Fibroblast of gingiva (primary cell): ENCODE data around the gene KDM7A.

Source experiments
- DNase-seq: peaks from one replicate; pipeline ENCODE4 v3.0.0-alpha.2; 2011; ENCODE audit warnings: low read depth

KDM7A gene

DNA sequence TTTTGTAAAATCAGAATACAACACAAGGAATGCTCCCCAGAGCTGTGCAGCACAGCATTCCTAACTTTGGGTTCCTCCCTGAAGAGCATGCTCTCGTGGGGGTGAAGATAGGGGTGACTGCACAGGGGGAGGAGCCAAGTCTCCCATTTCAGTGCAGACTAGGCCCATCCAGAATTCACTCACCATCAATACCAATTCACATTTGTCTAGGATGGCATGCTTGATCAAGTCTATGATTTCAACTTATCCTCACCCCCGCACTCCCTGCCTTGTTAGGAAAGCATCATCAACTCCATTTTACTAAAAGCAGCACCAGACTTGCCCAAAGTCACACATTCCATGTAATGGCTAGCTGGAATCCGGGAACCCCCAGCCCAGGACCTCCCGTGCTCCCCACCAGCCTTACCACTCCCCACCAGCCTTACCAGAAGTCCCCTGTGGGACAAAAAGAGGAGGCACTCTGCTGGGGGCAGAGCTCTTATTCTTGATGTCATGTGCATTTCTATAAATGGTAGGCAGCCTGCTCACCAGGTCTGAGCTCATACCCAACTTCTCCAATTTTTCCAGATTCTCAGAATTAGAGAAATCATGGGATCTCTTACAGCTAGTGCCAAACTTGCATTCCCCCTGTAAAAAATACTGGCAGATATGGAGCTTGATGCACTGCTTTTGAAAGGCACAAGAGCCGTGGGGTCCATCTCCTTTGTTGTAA lies 120.2 kb downstream of the KDM7A start:
- DNase-seq = no peak

DNA sequence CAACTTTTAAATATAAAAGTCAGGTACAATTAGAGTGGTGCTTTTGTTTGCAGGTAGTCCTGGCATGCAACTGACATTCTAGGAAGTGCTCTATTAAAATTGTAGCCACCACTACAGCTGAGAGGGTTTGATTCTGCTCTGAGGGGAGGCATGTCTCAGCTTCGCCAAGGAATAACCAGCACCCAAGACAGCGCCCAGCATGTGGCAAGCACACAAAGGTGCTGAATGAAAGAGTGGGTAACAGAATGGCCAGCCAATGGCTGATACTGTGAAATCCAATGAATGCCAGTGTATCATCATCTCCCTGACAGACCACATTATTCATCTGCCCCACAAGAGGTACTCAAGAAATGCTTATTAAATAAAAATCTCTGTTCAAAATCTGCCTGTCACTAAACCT lies 121.0 kb downstream of the KDM7A start:
- DNase-seq = no peak

DNA sequence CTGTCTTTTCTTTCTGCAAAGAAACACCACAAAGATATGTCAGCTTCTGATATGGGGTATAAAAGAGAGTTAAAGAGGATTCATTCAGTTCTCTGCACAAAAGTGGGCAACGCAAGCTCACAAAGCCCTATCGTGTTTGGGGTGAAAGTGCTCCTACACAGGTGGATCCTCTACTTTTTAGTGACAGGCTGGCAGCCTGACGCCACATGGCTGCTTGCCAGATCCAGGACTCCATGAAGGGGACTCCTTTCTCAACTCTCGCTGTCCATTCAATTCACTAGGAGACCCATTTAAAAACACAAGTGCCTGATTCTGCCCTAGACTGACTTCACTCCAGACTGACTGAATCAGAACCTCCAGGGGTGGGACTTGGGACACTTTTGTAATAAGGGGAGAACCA lies 122.0 kb downstream of the KDM7A start:
- no peak for DNase-seq

DNA sequence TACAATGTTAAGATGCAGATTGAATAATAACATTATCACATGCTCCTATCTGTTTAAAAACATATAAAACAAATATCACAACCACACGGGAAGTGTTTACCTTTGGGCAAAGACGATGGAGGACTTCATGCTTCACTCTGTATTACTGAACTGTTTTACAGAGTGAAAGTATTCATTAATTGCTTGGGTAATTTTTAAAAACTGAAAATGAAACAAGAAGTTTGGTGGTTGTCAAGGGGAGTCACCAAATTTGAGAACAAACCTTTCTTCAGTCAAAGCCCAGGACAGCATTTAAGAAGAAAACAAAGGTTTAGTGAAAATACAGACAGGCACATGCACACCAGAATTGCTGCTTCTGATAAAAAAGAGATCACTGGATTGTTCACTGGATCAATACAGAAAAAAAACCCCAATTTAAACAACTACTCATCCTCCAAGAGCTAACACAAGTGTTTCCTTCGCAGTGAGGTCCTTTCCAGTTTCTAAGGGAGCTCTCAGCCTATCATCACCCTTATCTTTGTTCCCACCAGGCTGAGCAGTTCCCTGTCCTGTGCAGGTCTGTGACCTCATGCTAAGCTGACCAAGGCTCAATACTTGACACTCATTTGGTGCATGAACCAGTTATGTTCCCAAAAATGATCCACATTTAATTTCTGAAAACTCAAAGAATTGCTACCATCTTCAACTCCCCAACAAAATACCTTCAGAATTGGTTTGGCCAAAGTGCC lies 122.8 kb downstream of the KDM7A start:
- no peak for DNase-seq

DNA sequence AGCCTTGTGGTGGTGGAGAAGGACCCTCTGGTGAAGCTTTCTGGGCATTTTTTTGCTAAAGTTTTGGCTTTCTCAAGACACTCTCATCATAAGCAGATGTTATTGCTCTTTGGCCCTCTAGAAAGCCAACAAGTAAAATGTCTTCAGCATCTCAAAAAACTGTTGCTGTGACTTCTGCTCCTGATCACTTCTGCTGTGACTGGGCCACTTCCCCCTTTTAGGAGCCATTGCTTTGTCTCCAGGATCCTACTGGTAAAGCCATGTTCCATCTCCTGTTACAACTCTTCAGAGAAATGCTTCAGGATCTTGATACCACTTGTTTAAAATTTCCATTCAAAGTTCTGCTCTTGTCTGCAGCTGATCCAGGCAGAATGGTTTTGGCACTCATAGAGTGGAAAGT lies 125.0 kb downstream of the KDM7A start:
- no peak for DNase-seq

DNA sequence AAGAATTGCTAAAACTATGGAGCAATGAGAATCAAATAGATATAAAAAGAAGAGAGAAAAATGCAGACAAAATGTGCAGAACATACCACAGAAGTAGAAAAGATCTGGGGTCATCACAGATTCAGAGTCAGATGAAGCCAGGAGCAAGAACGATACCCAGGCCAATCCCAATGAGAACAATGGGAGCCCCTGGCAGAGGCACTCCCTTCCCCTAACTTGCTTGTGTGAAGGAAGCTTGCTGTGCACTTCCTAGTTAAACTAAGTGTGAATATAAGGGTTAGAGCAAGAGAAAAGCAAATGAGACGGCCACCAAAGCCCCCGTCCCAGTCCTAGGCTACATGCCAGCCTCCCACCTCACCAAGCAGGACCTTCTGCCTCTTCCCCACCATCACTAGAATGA lies 126.7 kb downstream of the KDM7A start:
- no peak for DNase-seq

DNA sequence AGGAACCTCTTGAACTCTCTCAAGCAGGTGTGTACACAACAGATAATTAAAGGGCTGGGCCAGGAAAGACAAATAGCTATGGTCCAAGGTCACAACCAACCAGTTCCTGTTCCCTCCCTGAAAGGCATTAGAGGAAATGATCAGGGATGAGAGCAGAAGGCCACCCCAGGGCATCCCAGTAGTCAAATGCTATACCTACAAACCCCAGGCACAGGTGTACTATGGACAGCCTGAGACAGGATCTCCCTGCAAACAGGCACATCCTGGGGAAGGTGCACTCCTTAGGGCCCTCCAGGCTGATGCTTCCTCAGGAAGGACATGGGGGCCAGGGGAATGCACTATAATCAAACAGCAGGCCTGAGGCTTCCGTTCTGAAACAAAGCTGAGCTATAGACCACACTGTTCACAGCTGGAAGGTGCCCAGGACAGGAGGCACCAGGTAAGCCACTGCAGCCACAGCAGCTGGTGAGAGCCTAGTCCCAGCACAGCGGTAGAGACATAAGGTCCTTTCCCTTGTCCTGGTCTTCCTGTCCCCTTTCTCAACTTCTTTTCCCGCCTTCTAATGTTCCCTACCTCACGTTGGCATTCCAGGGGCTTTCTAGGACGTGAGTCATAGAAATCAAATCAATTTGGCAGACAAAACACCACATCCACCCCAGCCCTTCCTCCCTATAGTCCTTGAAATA lies 127.3 kb downstream of the KDM7A start:
- no peak for DNase-seq

DNA sequence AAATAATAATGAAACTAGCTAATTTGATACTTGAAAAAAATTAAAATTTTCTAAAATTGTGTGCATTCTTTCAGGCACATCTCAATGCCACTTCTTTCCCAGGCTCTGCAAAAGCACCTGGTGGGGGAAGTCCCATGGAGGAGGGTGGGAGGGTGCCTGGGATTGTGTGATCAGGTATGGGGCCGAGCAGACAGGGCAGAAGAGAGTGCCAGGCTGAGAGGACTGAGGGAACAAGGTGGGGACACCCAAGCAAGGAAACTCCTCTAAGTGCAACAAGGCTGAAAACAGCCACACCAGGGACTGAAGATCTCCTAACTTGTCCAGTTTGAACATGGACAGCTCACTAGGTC lies 127.8 kb downstream of the KDM7A start:
- no peak for DNase-seq

DNA sequence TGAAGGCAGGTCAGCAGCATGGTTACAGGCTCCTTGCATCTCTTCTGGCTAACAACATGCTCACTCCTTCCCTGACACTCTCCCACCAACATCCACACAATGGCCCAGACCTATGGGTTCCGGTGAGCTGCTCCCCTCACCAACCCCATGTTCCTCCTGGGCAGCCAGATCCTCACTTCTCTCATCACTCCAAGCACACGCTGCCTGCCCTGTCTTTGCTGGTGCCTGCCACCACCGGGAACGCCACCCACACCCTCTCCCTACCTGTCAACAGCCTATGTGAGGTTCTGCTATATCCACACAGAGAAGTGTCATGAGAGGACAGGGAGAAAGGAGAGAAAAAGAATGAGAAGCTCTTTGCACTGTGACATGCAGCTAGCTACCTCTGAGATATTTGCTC lies 128.6 kb downstream of the KDM7A start:
- DNase-seq = no peak

DNA sequence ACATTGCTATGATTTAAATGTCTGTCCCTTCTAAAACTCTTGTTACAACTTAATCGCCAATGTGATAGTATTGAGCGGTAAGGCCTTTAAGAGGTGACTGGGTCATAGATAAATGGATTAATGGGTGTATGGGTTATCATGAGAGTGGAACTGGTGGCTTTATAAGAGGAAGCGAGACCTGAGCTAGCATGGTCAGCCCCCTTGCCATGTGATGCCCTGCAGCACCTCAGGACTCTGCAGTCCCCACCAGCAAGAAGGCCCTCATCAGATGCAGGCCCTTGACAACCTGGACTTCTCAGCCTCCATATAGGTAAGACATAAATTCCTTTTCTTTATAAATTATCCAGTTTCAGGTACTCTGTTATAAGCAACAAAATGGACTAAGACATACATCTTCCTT lies 129.6 kb downstream of the KDM7A start:
- no peak for DNase-seq

DNA sequence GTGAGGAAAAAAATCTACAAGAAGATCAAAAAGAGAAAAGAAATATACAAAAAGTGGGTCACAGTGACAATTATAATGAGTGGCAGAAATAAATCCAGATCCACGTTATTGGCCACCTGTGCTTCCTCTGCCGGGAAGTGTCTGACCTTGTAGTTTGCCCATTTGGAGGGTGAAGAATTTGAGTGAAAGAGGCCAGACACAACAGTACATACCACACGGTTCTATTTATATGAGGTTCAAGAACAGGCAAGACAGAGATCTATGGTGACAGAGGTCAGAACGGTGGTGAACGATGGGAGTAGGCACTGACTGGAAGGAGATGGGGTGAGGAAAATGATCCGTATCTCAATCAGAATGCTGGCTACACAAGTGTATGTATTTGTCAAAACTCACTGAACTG lies 131.1 kb downstream of the KDM7A start:
- DNase-seq = no peak

DNA sequence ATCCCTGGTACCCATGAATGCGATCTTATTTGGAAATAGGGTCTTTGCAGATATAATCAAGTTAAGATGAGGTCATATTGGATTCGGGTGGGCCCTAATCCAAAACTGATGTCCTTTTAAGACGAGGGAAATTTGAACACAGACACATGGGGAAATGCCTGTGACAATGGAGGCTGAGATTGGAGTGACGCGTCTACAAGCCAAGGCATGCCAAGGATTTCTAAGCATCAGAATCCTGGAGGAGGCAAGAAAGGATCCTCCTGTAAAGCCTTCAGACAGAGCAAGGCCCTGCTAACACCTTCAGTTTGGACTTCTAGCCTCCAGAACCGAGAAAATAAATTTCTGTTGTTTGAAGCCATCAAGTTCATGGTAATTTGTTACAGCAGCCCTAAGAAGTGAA lies 132.5 kb downstream of the KDM7A start:
- DNase-seq = no peak

DNA sequence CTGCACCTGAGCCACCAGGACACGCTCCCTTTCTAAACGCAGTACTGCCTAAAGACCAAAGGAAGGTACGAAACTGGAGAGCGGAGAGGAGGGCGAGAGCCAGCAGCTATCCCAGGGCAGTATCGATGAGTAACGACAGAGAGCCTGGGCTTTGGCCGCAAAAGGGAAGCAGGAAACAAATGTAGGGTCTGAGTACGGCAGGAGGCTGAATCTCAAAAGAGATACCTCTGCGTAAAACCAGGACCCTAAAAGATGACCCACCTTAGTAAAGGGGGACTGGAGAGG lies 134.5 kb downstream of the KDM7A start:
- no peak for DNase-seq

DNA sequence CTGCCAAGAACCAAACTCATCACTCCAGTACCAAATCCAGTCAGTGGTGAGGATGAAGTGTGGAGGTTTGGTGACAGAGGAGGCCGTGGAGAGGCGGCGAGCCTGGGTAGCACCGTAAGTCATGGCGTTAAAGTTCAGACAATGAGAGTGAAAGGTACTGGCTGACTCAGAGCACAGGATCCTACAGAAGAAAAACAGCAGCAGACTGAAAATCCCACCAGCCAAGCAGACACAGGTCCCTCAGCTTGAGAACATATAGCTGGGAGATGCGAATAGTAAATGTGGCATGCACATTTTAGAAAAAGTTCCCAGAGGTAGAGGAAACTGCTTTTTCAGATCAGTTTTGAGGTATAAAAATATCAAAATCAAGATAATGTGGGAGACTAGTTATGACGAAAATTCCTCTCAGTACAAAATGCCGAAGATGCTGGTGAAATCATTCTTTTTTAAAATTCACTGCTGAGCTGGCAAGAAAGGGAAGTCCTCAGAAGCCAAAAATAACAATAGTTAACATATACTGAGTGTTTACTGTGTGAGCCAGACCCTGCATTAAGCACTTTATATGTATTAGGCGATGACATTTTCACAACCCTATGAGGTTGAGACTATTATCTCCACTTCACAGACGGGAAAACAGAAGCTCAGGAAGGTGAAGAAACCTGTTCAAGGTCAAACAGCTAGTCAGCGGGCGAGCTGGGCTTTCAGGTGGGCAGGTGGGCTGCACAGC lies 135.0 kb downstream of the KDM7A start:
- no peak for DNase-seq

DNA sequence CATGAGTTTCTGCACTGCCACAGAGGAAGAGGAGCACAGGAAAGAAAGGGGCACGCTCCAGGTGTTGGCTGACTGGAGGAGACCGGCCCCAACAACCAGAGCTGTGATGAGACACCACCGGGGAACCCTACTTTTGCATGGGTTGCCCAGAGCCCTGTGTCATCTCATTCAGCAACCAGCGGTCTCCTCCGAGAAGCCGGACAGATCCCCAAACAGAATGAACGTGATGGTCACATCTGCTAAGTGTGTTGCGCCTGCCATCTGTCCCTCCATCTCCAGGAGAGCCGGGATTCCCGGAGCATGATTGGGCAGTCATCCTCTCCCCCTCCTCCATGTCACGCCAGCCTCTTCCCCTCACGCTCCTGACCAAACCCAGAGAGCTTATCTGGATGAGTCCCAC lies 136.9 kb downstream of the KDM7A start:
- DNase-seq = no peak

DNA sequence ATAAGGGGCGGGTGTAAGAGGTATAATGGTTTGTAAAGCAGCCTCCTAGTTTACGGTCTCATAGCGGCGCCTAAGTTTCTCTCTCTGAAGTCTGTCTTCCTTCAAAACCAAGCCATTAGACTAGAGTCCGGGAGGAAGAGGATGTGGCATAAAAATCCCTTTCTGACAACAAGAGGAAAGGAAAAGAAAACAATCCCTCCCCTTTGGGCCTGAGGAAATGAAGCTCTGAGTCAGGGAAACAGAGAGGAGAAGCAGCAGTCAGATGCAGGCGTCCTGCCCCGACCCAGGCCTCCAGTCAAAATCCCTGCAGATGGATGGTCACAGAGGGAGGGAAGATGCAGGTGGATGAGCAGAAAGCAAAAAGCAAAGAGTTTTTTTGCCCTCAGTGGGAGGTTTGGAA lies 137.7 kb downstream of the KDM7A start:
- DNase-seq = no peak

DNA sequence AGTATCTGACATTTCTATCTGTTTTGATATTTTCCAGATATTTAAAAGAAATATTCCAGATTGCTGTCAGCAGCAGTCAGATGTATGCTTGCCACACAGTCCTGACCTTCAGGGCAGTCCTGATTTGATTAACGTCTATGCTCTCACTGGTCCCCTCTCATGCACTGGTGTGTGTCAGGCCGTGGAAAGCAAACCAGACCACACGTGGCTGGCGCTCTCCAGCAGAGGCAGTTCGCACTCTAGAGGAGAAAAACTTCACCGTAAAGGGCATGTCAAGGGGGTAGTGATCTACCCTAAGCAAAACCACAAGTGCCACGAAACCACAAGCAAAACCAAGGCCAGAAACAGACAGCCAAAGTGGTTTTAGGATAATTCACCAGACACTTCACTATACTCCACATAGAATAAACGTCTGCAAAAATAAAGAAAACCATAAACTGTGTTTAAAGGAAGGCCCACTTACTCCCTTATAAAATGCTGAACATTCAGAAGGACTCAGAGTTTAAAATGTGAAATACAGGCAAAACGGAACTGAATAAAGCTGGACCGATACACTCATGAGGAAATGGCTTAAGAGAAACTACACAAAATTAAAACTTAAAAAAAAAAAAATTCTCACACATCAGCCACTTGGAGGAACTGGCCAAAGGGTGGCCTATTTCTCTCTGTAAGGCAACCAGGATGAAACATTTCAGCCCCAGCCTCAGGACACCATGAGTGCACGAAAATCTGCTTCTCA lies 140.4 kb downstream of the KDM7A start:
- DNase-seq = no peak

DNA sequence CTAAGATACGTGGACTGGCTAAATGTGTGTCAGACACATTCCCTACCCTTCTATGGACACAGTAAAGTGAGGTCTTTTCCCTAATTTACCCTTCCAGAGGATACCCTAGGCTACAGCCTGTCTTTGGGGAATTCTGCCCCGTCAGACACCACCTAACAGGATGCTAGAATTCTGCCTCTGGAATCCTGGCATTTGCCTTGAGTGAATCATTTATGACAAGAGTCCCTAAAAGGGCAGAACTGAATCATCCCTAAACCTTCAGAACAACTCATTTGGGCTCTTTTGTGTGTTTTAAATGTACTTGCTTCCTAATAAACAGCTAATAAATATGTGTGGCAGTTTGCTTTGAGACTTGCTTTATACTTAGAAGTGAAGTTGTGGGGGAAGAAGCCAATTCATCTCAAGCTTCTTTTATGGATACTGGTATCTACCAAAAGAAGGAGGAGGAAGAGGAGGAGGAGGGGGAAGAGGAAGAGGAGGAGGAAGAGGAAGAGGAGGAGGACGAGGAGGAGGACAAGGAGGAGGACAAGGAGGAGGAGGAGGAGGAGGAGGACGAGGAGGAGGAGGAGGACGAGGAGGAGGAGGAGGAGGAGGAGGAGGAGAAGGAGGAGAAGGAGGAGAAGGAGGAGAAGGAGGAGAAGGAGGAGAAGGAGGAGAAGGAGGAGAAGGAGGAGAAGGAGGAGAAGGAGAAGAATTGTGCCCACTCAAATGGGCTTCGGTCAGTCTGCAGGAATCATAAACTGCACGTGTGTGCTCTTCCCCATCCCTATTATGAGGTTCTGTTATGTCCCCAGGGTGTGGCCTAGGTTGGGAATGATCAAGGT lies 141.2 kb downstream of the KDM7A start:
- peak; percentile 51 for DNase-seq
